HCT116 (cell line): ENCODE measurements around the gene FOXD4L1.
"Not testable (repeated sequence)": the region's sequence is repeated elsewhere in the genome, so short reads cannot be mapped to it uniquely, and the experiment has no call there.

Experiments used
- CEBPB ChIP-seq: IDR thresholded peaks from 2 replicates; pipeline ENCODE4 v1.6.1; 2012; ENCODE audit warnings: low read depth
- CTCF ChIP-seq, 3 experiments: fragments of 200-600 bp in 1 of 3; sonication (generic) in 1 of 3; IDR thresholded peaks in 2 of 3; conservative IDR thresholded peaks in 1 of 3; 2 replicates each; pipeline ENCODE4 v1.5.1; 2012 to 2017; ENCODE audit warnings: low read depth in 2 of 3, low read length in 2 of 3, antibody characterized with exemption in 1 of 3, borderline replicate concordance in 1 of 3, control low read depth in 1 of 3, mild to moderate bottlenecking in 1 of 3, mixed read lengths in 1 of 3, mixed run types in 1 of 3, moderate library complexity in 1 of 3; ENCODE audit not compliant: insufficient read depth in 1 of 3
- EZH2 ChIP-seq: fragments of 200-600 bp; sonication (generic); IDR thresholded peaks from 2 replicates; pipeline ENCODE4 v1.6.1; 2017; ENCODE audit warnings: antibody characterized with exemption, mixed run types
- EZH2phosphoT487 ChIP-seq: fragments of 200-600 bp; IDR thresholded peaks from 2 replicates; pipeline ENCODE4 v1.6.1; 2018; ENCODE audit warnings: antibody characterized with exemption, borderline replicate concordance
- POLR2A ChIP-seq: IDR thresholded peaks from 2 replicates; pipeline ENCODE4 v1.7.0; 2011; ENCODE audit warnings: borderline replicate concordance; ENCODE audit not compliant: insufficient read depth, insufficient read length; ENCODE audit errors: extremely low read depth
- POLR2AphosphoS5 ChIP-seq: IDR thresholded peaks from 2 replicates; pipeline ENCODE4 v1.6.1; 2011; ENCODE audit warnings: mild to moderate bottlenecking, low read depth, low read length, moderate library complexity
- REST ChIP-seq: IDR thresholded peaks from 2 replicates; pipeline ENCODE4 v1.6.1; 2012; ENCODE audit warnings: low read depth
- SIN3A ChIP-seq: IDR thresholded peaks from 2 replicates; pipeline ENCODE4 v1.6.1; 2012; ENCODE audit warnings: low read depth
- ZNF274 ChIP-seq: fragments of 200-500 bp; sonication (Bioruptor generic); IDR thresholded peaks from 2 replicates; pipeline ENCODE4 v1.6.1; 2014; ENCODE audit warnings: mild to moderate bottlenecking, low read depth, low read length, inconsistent platforms

GRCh38 chr2:113527350-113528045 is 29.0 kb downstream of the FOXD4L1 start:
- TF ChIP-seq EZH2phosphoT487, CEBPB, POLR2AphosphoS5, REST, POLR2A, SIN3A, EZH2, ZNF274: not testable (repeated sequence)
- 0 out of 6 replicates have a peak, but pooled peaks of 1 of the 3 experiments have one; percentile 3 for TF ChIP-seq CTCF (IDR thresholded peaks at IDR 0.05 in 2 of 3, conservative IDR thresholded peaks at IDR 0.05 in 1 of 3; ENCODE audit: borderline replicate concordance in 1 of 3, insufficient read depth in 1 of 3, low read depth in 2 of 3, low read length in 2 of 3)
